Transverse colon (tissue), 3 donors: ENCODE measurements around the gene NUDT8.

ENCODE experiments used
- CTCF ChIP-seq, 5 experiments: fragments of 200-600 bp in 3 of 5; fragments of 450-650 bp in 2 of 5; sonication (generic) in 3 of 5; IDR thresholded peaks; 1 replicate in 2 of 5; 2 replicates in 3 of 5; pipeline ENCODE4 v1.5.1; 2016 to 2017; ENCODE audit warnings: antibody characterized with exemption in 5 of 5, inconsistent platforms in 3 of 5, mild to moderate bottlenecking in 2 of 5, moderate library complexity in 1 of 5
- POLR2A ChIP-seq: fragments of 450-650 bp; IDR thresholded peaks from one replicate; pipeline ENCODE4 v1.6.1; 2016; ENCODE audit warnings: antibody characterized with exemption, mild to moderate bottlenecking, moderate library complexity

- no peak for TF ChIP-seq CTCF (IDR thresholded peaks at IDR 0.05)
- TF ChIP-seq POLR2A = no peak
Observed at GRCh38 chr11:67632175-67632981, 2.6 kb upstream of the NUDT8 start.
